ENCODE data around the gene NOP9.

The NOP9 gene

GRCh38 chr14:24291446-24292117 is 8.1 kb upstream of the NOP9 start:
- no peaks in the 10 kb centered on the region for H3K9me3 ChIP-seq (ENCODE audit: insufficient read depth, low read length, severe bottlenecking)
- no peak overlapping the region for H2AFZ ChIP-seq (ENCODE audit: low read depth, low read length)
- H3K4me3 ChIP-seq (ENCODE audit: low read depth in 1 of 2, low read length in 2 of 2): no peak overlapping the region
- H3K27me3 ChIP-seq (ENCODE audit: insufficient read depth, low read length, poor library complexity): no peaks in the 10 kb centered on the region
- H3K79me2 ChIP-seq (ENCODE audit: insufficient read depth, low read length): no peaks in the 10 kb centered on the region
- H4K20me1 ChIP-seq (ENCODE audit: insufficient read depth, low read length): no peaks in the 10 kb centered on the region
- no peak for TF ChIP-seq CTCF (IDR thresholded peaks at IDR 0.05; ENCODE audit: borderline replicate concordance, extremely low read depth, low read length, poor library complexity, severe bottlenecking)
- TF ChIP-seq EZH2 (IDR thresholded peaks at IDR 0.05; ENCODE audit: borderline replicate concordance, low read depth, low read length, severe bottlenecking): no peak
- ATAC-seq (ENCODE audit: insufficient read depth, low read depth): no peak
- peaks cover 2% of the 10 kb centered on the region; the same call in 1 of the 2 replicates for H3K4me1 ChIP-seq (ENCODE audit: insufficient read depth, low read length)
- H3K27ac ChIP-seq (ENCODE audit: low read length): no peak overlapping the region
- DNase-seq: no peak
- H3K9ac ChIP-seq (ENCODE audit: low read depth, low read length): no peak overlapping the region
- peaks cover 40% of the 10 kb centered on the region for H3K36me3 ChIP-seq (ENCODE audit: insufficient read depth, low read length)
- H3K4me2 ChIP-seq (ENCODE audit: insufficient read depth, low read length): no peak overlapping the region

GRCh38 chr14:24292118-24292807 is 7.4 kb upstream of the NOP9 start:
- H3K9ac ChIP-seq (ENCODE audit: low read depth, low read length): no peak overlapping the region

DNA sequence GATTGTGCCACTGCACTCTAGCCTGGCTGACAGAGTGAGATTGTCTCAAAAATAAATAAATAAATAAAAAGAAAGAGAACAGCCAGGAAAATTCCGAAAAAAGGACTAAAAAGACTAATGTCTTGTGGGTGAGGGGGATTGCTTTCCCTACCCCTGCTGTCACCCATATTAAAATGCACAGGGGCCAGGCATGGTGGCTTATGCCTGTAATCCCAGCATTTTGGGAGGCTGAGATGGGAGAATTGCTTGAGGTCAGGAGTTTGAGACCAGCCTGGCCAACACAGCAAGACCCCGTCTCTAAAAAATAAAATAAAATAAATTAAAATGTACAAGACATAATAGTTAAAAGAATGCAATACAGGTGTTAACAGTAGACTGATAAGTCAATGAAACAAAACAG is 6.1 kb upstream of the NOP9 start:
- H3K36me3 ChIP-seq (ENCODE audit: insufficient read depth, low read length): peaks cover 40% of the 10 kb centered on the region
- no peaks in the 10 kb centered on the region for H3K27me3 ChIP-seq (ENCODE audit: insufficient read depth, low read length, poor library complexity)
- TF ChIP-seq EZH2 (IDR thresholded peaks at IDR 0.05; ENCODE audit: borderline replicate concordance, low read depth, low read length, severe bottlenecking): no peak
- TF ChIP-seq CTCF (IDR thresholded peaks at IDR 0.05; ENCODE audit: borderline replicate concordance, extremely low read depth, low read length, poor library complexity, severe bottlenecking): no peak

More at GRCh38 chr14:24292118-24292807, 7.4 kb upstream of the NOP9 start:
- Histone ChIP-seq H3K36me3 (ENCODE audit: insufficient read depth, low read length) (peaks cover 40% of the 10 kb centered on the region), H3K27me3 (ENCODE audit: insufficient read depth, low read length, poor library complexity) (no peaks in the 10 kb centered on the region), H3K4me1 (ENCODE audit: insufficient read depth, low read length) (peaks cover 9% of the 10 kb centered on the region; the same call in 1 of the 2 replicates), H3K27ac (ENCODE audit: low read length) (no peak overlapping the region), H2AFZ (ENCODE audit: low read depth, low read length) (no peak overlapping the region), H3K9me3 (ENCODE audit: insufficient read depth, low read length, severe bottlenecking) (no peaks in the 10 kb centered on the region), H3K4me3 (ENCODE audit: low read depth in 1 of 2, low read length in 2 of 2) (no peak overlapping the region), H3K4me2 (ENCODE audit: insufficient read depth, low read length) (no peak overlapping the region), H4K20me1 (ENCODE audit: insufficient read depth, low read length) (no peaks in the 10 kb centered on the region), H3K79me2 (ENCODE audit: insufficient read depth, low read length) (no peaks in the 10 kb centered on the region)
- no peak for DNase-seq
- TF ChIP-seq EZH2 (IDR thresholded peaks at IDR 0.05; ENCODE audit: borderline replicate concordance, low read depth, low read length, severe bottlenecking): no peak
- ATAC-seq (ENCODE audit: insufficient read depth, low read depth): no peak

More for the DNA sequence above, 6.1 kb upstream of the NOP9 start:
- Histone ChIP-seq H4K20me1 (ENCODE audit: insufficient read depth, low read length) (no peaks in the 10 kb centered on the region), H2AFZ (ENCODE audit: low read depth, low read length) (no peak overlapping the region), H3K27ac (ENCODE audit: low read length) (no peak overlapping the region), H3K4me1 (ENCODE audit: insufficient read depth, low read length) (peaks cover 19% of the 10 kb centered on the region), H3K4me3 (ENCODE audit: low read depth in 1 of 2, low read length in 2 of 2) (no peak overlapping the region), H3K9ac (ENCODE audit: low read depth, low read length) (no peak overlapping the region), H3K79me2 (ENCODE audit: insufficient read depth, low read length) (no peaks in the 10 kb centered on the region), H3K9me3 (ENCODE audit: insufficient read depth, low read length, severe bottlenecking) (no peaks in the 10 kb centered on the region), H3K4me2 (ENCODE audit: insufficient read depth, low read length) (no peak overlapping the region)
- ATAC-seq (ENCODE audit: insufficient read depth, low read depth): no peak
- no peak for DNase-seq
